ENCODE measurements around the gene CHTF18. TPM values are rescaled to one million over a fixed set of nuclear protein-coding genes. Genes with fewer than 3 reads are reported as not detected.

Gene CHTF18
- total and polyA plus RNA-seq, 9 of the 15 experiments (the other 6 are each of a cell fraction or from before 2014, with no cell fraction given): 2.5 to 123 (median 17.0) TPM

DNA sequence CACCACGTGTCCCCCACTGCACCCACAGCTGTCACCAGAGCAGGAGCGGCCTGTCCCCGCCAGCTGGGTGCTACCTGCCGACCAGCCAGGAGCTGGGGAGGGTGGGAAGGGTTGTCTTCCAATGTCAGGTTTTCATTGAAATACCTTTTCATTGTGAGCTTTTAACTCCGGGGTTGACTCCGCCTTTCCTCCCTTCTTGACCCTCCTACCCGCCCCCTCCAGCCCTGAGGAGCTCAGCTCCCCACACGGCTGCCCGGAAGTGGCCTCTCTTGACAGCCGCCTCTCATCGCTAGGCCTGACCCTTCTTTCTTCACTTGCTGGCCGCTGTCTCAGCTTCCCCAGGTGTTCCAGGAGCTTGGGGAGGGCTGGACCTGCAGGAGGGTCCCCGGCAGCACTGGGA lies 33.3 kb downstream of the CHTF18 start (continued):
- TF ChIP-seq, protein P1, sequence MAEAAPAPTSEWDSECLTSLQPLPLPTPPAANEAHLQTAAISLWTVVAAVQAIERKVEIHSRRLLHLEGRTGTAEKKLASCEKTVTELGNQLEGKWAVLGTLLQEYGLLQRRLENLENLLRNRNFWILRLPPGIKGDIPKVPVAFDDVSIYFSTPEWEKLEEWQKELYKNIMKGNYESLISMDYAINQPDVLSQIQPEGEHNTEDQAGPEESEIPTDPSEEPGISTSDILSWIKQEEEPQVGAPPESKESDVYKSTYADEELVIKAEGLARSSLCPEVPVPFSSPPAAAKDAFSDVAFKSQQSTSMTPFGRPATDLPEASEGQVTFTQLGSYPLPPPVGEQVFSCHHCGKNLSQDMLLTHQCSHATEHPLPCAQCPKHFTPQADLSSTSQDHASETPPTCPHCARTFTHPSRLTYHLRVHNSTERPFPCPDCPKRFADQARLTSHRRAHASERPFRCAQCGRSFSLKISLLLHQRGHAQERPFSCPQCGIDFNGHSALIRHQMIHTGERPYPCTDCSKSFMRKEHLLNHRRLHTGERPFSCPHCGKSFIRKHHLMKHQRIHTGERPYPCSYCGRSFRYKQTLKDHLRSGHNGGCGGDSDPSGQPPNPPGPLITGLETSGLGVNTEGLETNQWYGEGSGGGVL (CRISPR knock-in tag; IDR thresholded peaks at IDR 0.05): no peak
- TF ChIP-seq ILF3 (IDR thresholded peaks at IDR 0.05; ENCODE audit: borderline replicate concordance) (no peak), NFE2 (IDR thresholded peaks at IDR 0.05; ENCODE audit: low read depth) (no peak), HSF4 (CRISPR knock-in tag; IDR thresholded peaks at IDR 0.05; ENCODE audit: borderline replicate concordance) (no peak)
- TF ChIP-seq, protein P2, sequence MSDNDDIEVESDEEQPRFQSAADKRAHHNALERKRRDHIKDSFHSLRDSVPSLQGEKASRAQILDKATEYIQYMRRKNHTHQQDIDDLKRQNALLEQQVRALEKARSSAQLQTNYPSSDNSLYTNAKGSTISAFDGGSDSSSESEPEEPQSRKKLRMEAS (CRISPR knock-in tag; IDR thresholded peaks at IDR 0.05): no peak

DNA sequence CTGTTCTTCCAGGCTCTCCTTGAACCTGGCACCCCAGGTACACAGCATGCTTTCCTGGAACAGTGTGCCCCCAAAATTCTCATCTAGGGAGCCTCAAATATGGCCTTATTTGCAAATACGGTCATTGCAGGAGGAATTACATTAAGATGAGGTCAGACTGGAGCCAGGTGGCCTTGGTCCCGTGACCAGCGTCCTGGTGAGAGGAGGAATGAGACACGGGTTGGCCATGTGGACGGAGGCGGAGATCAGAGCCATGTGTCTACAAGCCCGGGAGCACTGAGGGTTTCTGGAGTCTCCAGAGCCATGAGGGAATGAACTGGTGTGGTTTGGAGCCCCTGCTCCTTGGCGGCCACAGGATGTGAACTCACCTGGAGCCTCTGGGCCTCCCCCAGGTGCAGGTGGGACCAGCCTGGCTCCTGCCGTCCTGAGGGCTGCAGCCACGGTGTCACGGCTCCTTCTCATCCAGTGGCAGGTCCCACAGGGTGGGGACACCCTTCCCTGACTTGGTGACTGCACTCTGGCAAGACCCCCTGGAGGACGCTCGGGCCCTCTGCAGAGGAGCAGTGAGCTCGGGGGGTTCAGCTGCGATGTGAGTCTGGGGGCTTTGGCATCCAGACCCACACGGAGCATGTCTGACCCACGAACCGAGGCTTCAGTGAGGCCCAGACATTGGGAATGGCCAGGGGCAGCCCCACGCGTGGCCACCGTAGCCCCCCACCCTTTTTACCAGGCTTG lies 33.9 kb downstream of the CHTF18 start:
- BruUV-seq (replicated peaks): no TSS peak
- Histone ChIP-seq H3K4me2 (ENCODE audit: insufficient read depth, low read length) (no peak overlapping the region), H4K20me1 (replicated peaks; ENCODE audit: control insufficient read depth, insufficient read depth, low read length) (no peaks in the 10 kb centered on the region), H3K79me2 (ENCODE audit: control insufficient read depth, insufficient read depth, low read length) (no peaks in the 10 kb centered on the region), H2AFZ (ENCODE audit: low read depth, low read length) (no peak overlapping the region), H3K9me3 (replicated peaks; ENCODE audit: control insufficient read depth, insufficient read depth, low read depth, low read length) (no peaks in the 10 kb centered on the region; the same call in 1 of the 2 replicates), H3K4me1 (replicated peaks in 1 of 2; ENCODE audit: control insufficient read depth in 2 of 2, insufficient read depth in 2 of 2, low read length in 2 of 2) (peaks cover 0 to 34% of the 10 kb centered on the region in 2 experiments; a peak in 2 of 5 replicates), H3K9me1 (ENCODE audit: control insufficient read depth, insufficient read depth, low read length) (no peaks in the 10 kb centered on the region), H3K27me3 (ENCODE audit: control insufficient read depth in 2 of 2, insufficient read depth in 2 of 2, low read length in 2 of 2) (peaks cover 63 to 93% of the 10 kb centered on the region in 2 experiments), H3K9ac (ENCODE audit: insufficient read depth in 1 of 2, low read depth in 2 of 2, low read length in 2 of 2) (0 out of 4 replicates have a peak overlapping the region, but pooled peaks of 1 of the 2 experiments have one; percentile 43), H3K4me3 (no peak overlapping the region), H3K27ac (ENCODE audit: extremely low read depth, low read depth, low read length) (no peak overlapping the region), H3K36me3 (ENCODE audit: control insufficient read depth, insufficient read depth, low read length) (no peaks in the 10 kb centered on the region)
- ChIA-PET POLR2A (interaction anchor here (0.7 to 1.2 kb wide), 2 partner anchors 13 to 68 kb away, joined by 3 to 4 read pairs; no protein-coding TSS in a partner anchor), CTCF (ENCODE audit: low intra/inter-chr PET ratio) (no interaction called here)
- intact Hi-C loops (cut with micrococcal nuclease) (no loop called here), in situ Hi-C loops (cut with MboI) (no loop called here)
- no peak for ATAC-seq
- FAIRE-seq: no peak
- no peak for TF ChIP-seq ELF2 (CRISPR knock-in tag; IDR thresholded peaks at IDR 0.05)
- TF ChIP-seq, protein P3, sequence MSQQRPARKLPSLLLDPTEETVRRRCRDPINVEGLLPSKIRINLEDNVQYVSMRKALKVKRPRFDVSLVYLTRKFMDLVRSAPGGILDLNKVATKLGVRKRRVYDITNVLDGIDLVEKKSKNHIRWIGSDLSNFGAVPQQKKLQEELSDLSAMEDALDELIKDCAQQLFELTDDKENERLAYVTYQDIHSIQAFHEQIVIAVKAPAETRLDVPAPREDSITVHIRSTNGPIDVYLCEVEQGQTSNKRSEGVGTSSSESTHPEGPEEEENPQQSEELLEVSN (IDR thresholded peaks at IDR 0.05; ENCODE audit: borderline replicate concordance in 1 of 2, extremely low read depth in 1 of 2, insufficient read depth in 1 of 2, insufficient read length in 1 of 2, low read depth in 1 of 2, low read length in 1 of 2, poor library complexity in 1 of 2, severe bottlenecking in 1 of 2): peak in 1 of 2 experiments; percentile 22
- DNase-seq (ENCODE audit: extremely low read depth in 1 of 4, low spot score in 3 of 4): no peak
- WGBS (ENCODE audit: insufficient coverage, low coverage, missing lambda C conversion rate): 14% methylated on average over 20 of the region's 21 CpGs
